ENCODE results near the gene TGFBR3L. TPM values are rescaled to one million over a fixed set of nuclear protein-coding genes. Genes with fewer than 3 reads are reported as not detected.

The TGFBR3L gene
- total and polyA plus RNA-seq, 2 of the 8 experiments (the other 6 are each of a cell fraction or from before 2014, with no cell fraction given), result 3.1 to 3.7 TPM

DNA sequence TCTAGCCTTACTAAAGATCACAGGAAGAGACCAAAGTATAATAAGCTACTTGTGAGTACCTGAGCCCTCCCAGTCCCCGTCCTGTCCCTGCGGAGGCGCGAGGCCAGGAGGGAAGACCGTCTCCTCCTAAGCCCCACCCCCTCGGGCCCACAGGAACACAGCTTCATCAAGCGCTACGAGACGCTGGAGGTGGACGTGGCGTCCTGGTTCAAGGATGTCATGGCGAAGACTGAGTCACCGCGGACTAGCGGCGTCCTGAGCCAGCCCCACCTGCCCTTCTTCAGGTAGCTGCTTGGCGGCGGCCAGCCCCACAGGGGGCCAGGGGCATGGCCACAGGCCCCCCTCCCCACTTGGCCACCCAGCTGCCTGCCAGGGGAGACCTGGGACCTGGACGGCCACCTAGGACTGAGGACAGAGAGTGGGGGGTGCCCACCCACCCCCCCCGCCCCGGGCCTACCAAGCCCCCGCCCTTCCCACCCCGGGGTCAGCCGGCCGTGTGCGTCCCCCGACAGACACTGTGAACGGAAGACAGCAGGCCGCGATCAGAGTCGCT lies 2.4 kb upstream of the TGFBR3L start (continued):
- no peak for TF ChIP-seq SIN3A (conservative IDR thresholded peaks at IDR 0.05 in 1 of 2, IDR thresholded peaks at IDR 0.05 in 1 of 2; ENCODE audit: low read depth in 1 of 2, low read length in 2 of 2)
- no peak for TF ChIP-seq JUN (IDR thresholded peaks at IDR 0.05; ENCODE audit: low read depth, low read length)
- no peak for TF ChIP-seq EZH2 (IDR thresholded peaks at IDR 0.05; ENCODE audit: low read depth, low read length, severe bottlenecking)
- TF ChIP-seq USF2 (IDR thresholded peaks at IDR 0.05; ENCODE audit: low read length), result no peak
- TF ChIP-seq ASH2L (IDR thresholded peaks at IDR 0.05; ENCODE audit: low read length), result no peak
- TF ChIP-seq BRCA1 (IDR thresholded peaks at IDR 0.05; ENCODE audit: low read depth, low read length), result no peak

All from H1 (cell line).